Neuronal stem cell (in vitro differentiated cells): ENCODE data around the gene HACD2.

ENCODE experiments used
- DNase-seq: peaks from one replicate; pipeline ENCODE4 v3.0.0-alpha.2; 2013; ENCODE audit warnings: low spot score
- H2AFZ ChIP-seq: one replicate; pipeline ENCODE4 v1.6.1; 2013; ENCODE audit warnings: mild to moderate bottlenecking, low read length, inconsistent platforms
- H2AK5ac ChIP-seq: 2 replicates; pipeline ENCODE4 v1.6.1; 2013; ENCODE audit warnings: low read depth, mild to moderate bottlenecking, inconsistent platforms, low read length, moderate library complexity, mixed read lengths
- H2BK120ac ChIP-seq: 2 replicates; pipeline ENCODE4 v1.6.1; 2013; ENCODE audit warnings: low read depth, mild to moderate bottlenecking, inconsistent platforms, low read length, moderate library complexity, mixed read lengths
- H2BK12ac ChIP-seq: one replicate; pipeline ENCODE4 v1.6.1; 2013; ENCODE audit warnings: low read length, inconsistent platforms
- H2BK15ac ChIP-seq: 2 replicates; pipeline ENCODE4 v1.6.1; 2013; ENCODE audit warnings: mild to moderate bottlenecking, low read length, inconsistent platforms, mixed read lengths
- H2BK5ac ChIP-seq: one replicate; pipeline ENCODE4 v1.6.1; 2013; ENCODE audit warnings: inconsistent platforms, mild to moderate bottlenecking, low read length, moderate library complexity
- H3K14ac ChIP-seq: one replicate; pipeline ENCODE4 v1.6.1; 2013; ENCODE audit warnings: low read length, inconsistent platforms
- H3K18ac ChIP-seq: 2 replicates; pipeline ENCODE4 v1.6.1; 2013; ENCODE audit warnings: low read length, inconsistent platforms
- H3K23ac ChIP-seq: 2 replicates; pipeline ENCODE4 v1.6.1; 2013; ENCODE audit warnings: low read depth, mild to moderate bottlenecking, mixed read lengths, low read length, inconsistent platforms; ENCODE audit not compliant: poor library complexity
- H3K27ac ChIP-seq: replicated peaks from 3 replicates; pipeline ENCODE4 v1.5.1; 2013; ENCODE audit warnings: low read length, inconsistent platforms
- H3K27me3 ChIP-seq, 3 experiments: 2 replicates each; pipeline ENCODE4 v1.6.1; 2013; ENCODE audit warnings: low read length in 3 of 3, mild to moderate bottlenecking in 2 of 3, inconsistent platforms in 1 of 3, low read depth in 1 of 3, mixed read lengths in 1 of 3, moderate library complexity in 1 of 3; ENCODE audit not compliant: control insufficient read depth in 3 of 3, insufficient read depth in 3 of 3
- H3K36me3 ChIP-seq, 2 donors: replicated peaks in 1 of 2; 2 replicates each; pipeline ENCODE4 v1.6.1; 2013; ENCODE audit warnings: low read length in 2 of 2; ENCODE audit not compliant: control insufficient read depth in 2 of 2, insufficient read depth in 2 of 2
- H3K4ac ChIP-seq: 2 replicates; pipeline ENCODE4 v1.6.1; 2013; ENCODE audit warnings: inconsistent platforms, mild to moderate bottlenecking, low read length, moderate library complexity
- H3K4me1 ChIP-seq, 2 donors: 1 replicate in 1 of 2; 2 replicates in 1 of 2; pipeline ENCODE4 v1.6.1; 2013; ENCODE audit warnings: low read length in 2 of 2, low read depth in 1 of 2; ENCODE audit not compliant: control insufficient read depth in 2 of 2, insufficient read depth in 1 of 2
- H3K4me2 ChIP-seq: one replicate; pipeline ENCODE4 v1.6.1; 2013; ENCODE audit warnings: mild to moderate bottlenecking, low read length, inconsistent platforms; ENCODE audit not compliant: insufficient read depth, poor library complexity, severe bottlenecking
- H3K4me3 ChIP-seq, 2 donors: 2 replicates each; pipeline ENCODE4 v1.5.1; 2013; ENCODE audit warnings: low read length in 2 of 2, mild to moderate bottlenecking in 2 of 2, inconsistent platforms in 1 of 2, moderate library complexity in 1 of 2
- H3K79me1 ChIP-seq: one replicate; pipeline ENCODE4 v1.6.1; 2013; ENCODE audit warnings: low read depth, mild to moderate bottlenecking, inconsistent platforms, low read length, moderate library complexity
- H3K9ac ChIP-seq: one replicate; pipeline ENCODE4 v1.6.1; 2013; ENCODE audit warnings: mild to moderate bottlenecking, low read depth, low read length, inconsistent platforms; ENCODE audit not compliant: poor library complexity
- H3K9me3 ChIP-seq, 2 donors: replicated peaks in 1 of 2; 2 replicates each; pipeline versions ENCODE3 to v1.6.1; 2013; ENCODE audit warnings: low read length in 2 of 2, mild to moderate bottlenecking in 2 of 2, inconsistent platforms in 1 of 2, low read depth in 1 of 2, mixed read lengths in 1 of 2, moderate library complexity in 1 of 2; ENCODE audit not compliant: control insufficient read depth in 2 of 2, insufficient read depth in 1 of 2
- H4K8ac ChIP-seq: one replicate; pipeline ENCODE4 v1.6.1; 2013; ENCODE audit warnings: low read depth, mild to moderate bottlenecking, inconsistent platforms, low read length, moderate library complexity
- H4K91ac ChIP-seq: one replicate; pipeline ENCODE4 v1.6.1; 2013; ENCODE audit warnings: low read length, low read depth, mild to moderate bottlenecking, inconsistent platforms; ENCODE audit not compliant: poor library complexity
- WGBS, 2 donors: extraction: QIAGEN DNeasy Blood & Tissue Kit; methylation state at CpG; one replicate each; pipeline ENCODE4 v1.1.7; 2013; ENCODE audit warnings: missing lambda C conversion rate in 2 of 2, mixed read lengths in 1 of 2; ENCODE audit not compliant: insufficient read length in 2 of 2, insufficient replicate concordance in 1 of 2; ENCODE audit errors: extremely low coverage in 2 of 2; 5-methylcytosine and 5-hydroxymethylcytosine counted together

Gene HACD2

DNA sequence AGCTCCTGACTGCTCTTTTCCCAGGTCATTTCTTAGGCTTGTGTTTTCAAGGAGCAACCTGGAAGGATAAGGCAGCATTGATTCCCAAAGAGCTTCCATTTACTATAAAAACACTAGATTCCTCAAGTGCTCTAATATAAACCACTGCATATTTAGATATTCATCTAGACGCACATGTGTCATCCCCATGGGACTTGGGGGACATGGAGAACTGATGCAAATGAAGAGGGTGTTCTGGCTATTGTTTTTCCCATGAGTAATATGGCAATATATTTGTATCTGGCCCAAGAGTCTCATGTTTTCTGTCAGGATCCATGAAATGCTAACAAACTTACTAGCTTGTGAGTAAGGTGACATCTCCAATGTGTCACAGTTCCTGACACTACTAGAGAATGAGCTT is 31.3 kb downstream of the HACD2 start:
- WGBS, 2 donors = no CpG with 5 or more reads among the region's 1 CpG
- H3K4me1 ChIP-seq = no peaks in the 10 kb centered on the region
- no peak overlapping the region for H3K4me3 ChIP-seq
- H3K27ac ChIP-seq = no peak overlapping the region
- no peak overlapping the region for H4K91ac ChIP-seq
- H2BK5ac ChIP-seq = no peak overlapping the region
- H3K36me3 ChIP-seq = peaks cover 6 to 33% of the 10 kb centered on the region in 2 donors
- no peak overlapping the region for H2BK120ac ChIP-seq
- H2BK15ac ChIP-seq = no peak overlapping the region
- no peak overlapping the region for H3K14ac ChIP-seq
- no peak overlapping the region for H3K9ac ChIP-seq
- H3K18ac ChIP-seq = no peak overlapping the region
- peaks cover 2 to 37% of the 10 kb centered on the region in 2 donors for H3K9me3 ChIP-seq
- no peak for DNase-seq
- no peak overlapping the region for H3K23ac ChIP-seq
- no peaks in the 10 kb centered on the region for H3K27me3 ChIP-seq
- peaks cover 2% of the 10 kb centered on the region for H3K79me1 ChIP-seq
- H2BK12ac ChIP-seq = no peak overlapping the region
- H3K4ac ChIP-seq = no peak overlapping the region
- H3K4me2 ChIP-seq = no peak overlapping the region
- H2AK5ac ChIP-seq = no peak overlapping the region
- no peak overlapping the region for H2AFZ ChIP-seq
- no peak overlapping the region for H4K8ac ChIP-seq

- no peak overlapping the region for H3K4me3 ChIP-seq
- no peak overlapping the region for H3K23ac ChIP-seq
- H3K14ac ChIP-seq = no peak overlapping the region
- no peak overlapping the region for H4K91ac ChIP-seq
- no peaks in the 10 kb centered on the region for H3K4me1 ChIP-seq
- H2BK12ac ChIP-seq = no peak overlapping the region
- no peak overlapping the region for H3K4ac ChIP-seq
- H3K36me3 ChIP-seq = peaks cover 6 to 31% of the 10 kb centered on the region in 2 donors
- H2BK120ac ChIP-seq = no peak overlapping the region
- H3K79me1 ChIP-seq = peaks cover 2% of the 10 kb centered on the region
- no peak overlapping the region for H3K4me2 ChIP-seq
- no peak overlapping the region for H3K27ac ChIP-seq
- H3K27me3 ChIP-seq = no peaks in the 10 kb centered on the region
- H2AFZ ChIP-seq = no peak overlapping the region
- DNase-seq = no peak
- no peak overlapping the region for H3K9ac ChIP-seq
- H2BK5ac ChIP-seq = no peak overlapping the region
- H3K9me3 ChIP-seq = peaks cover 2 to 37% of the 10 kb centered on the region in 2 donors
- no peak overlapping the region for H2BK15ac ChIP-seq
- no peak overlapping the region for H4K8ac ChIP-seq
- H2AK5ac ChIP-seq = no peak overlapping the region
- H3K18ac ChIP-seq = no peak overlapping the region
These were observed 32.1 kb downstream of the HACD2 start for GRCh38 chr3:123552768-123553167.

GRCh38 chr3:123552095-123552714 is 32.6 kb downstream of the HACD2 start:
- Histone ChIP-seq H3K9me3 (peaks cover 2 to 36% of the 10 kb centered on the region in 2 donors), H2BK5ac (no peak overlapping the region), H3K36me3 (peaks cover 6 to 27% of the 10 kb centered on the region in 2 donors), H3K4me1 (no peaks in the 10 kb centered on the region), H2BK120ac (no peak overlapping the region), H3K14ac (no peak overlapping the region), H2AK5ac (no peak overlapping the region), H3K4ac (no peak overlapping the region), H2BK15ac (no peak overlapping the region), H2BK12ac (no peak overlapping the region), H3K4me2 (no peak overlapping the region), H3K23ac (no peak overlapping the region), H3K27me3 (no peaks in the 10 kb centered on the region), H2AFZ (no peak overlapping the region), H3K27ac (no peak overlapping the region), H3K4me3 (no peak overlapping the region), H3K18ac (no peak overlapping the region), H3K9ac (no peak overlapping the region), H3K79me1 (peaks cover 2% of the 10 kb centered on the region), H4K91ac (no peak overlapping the region), H4K8ac (no peak overlapping the region)
- WGBS, 2 donors = no CpG with 5 or more reads among the region's 2 CpGs
- DNase-seq = no peak

- WGBS, 2 donors = no CpG with 5 or more reads among the region's 8 CpGs
These were observed 36.9 kb downstream of the HACD2 start for GRCh38 chr3:123547881-123548519.

More at GRCh38 chr3:123547881-123548519, 36.9 kb downstream of the HACD2 start:
- Histone ChIP-seq H2BK5ac (no peak overlapping the region), H3K79me1 (no peaks in the 10 kb centered on the region), H3K27ac (no peak overlapping the region), H3K4me2 (no peak overlapping the region), H3K9ac (no peak overlapping the region), H3K36me3 (peaks cover 4 to 20% of the 10 kb centered on the region in 2 donors), H4K91ac (no peak overlapping the region), H3K18ac (no peak overlapping the region), H2AFZ (no peak overlapping the region), H2BK15ac (no peak overlapping the region), H3K23ac (no peak overlapping the region), H3K4me1 (peaks cover 0 to 2% of the 10 kb centered on the region in 2 donors), H4K8ac (no peak overlapping the region), H3K27me3 (no peaks in the 10 kb centered on the region), H3K4me3 (no peak overlapping the region), H3K4ac (no peak overlapping the region), H3K9me3 (peaks cover 0 to 1% of the 10 kb centered on the region in 2 donors), H2BK12ac (no peak overlapping the region), H2AK5ac (no peak overlapping the region), H3K14ac (no peak overlapping the region), H2BK120ac (no peak overlapping the region)
- DNase-seq = no peak
